H1 (cell line): ENCODE results near the gene SHROOM3. TPM values are rescaled to one million over a fixed set of nuclear protein-coding genes. Genes with fewer than 3 reads are reported as not detected.

Source experiments
- BACH1 ChIP-seq: IDR thresholded peaks from 2 replicates; pipeline ENCODE4 v1.6.1; 2012; ENCODE audit warnings: low read length, improper control_type of control experiment
- HDAC6 ChIP-seq: IDR thresholded peaks from one replicate; pipeline ENCODE4 v1.7.1; 2012; ENCODE audit warnings: low read depth, mild to moderate bottlenecking, inconsistent platforms, low read length, moderate library complexity
- RXRA ChIP-seq: IDR thresholded peaks from 2 replicates; pipeline ENCODE4 v1.6.1; 2011; ENCODE audit warnings: low read depth, mild to moderate bottlenecking, low read length, moderate library complexity; ENCODE audit not compliant: insufficient read depth
- polyA plus RNA-seq, 7 experiments: library from polyadenylated mRNA; depleted of rRNA in 3 of 7; stranded (reverse) in 5 of 7; unstranded in 2 of 7; fragments of >200 nt in 5 of 7; fragments of 200-250 nt in 2 of 7; gene quantifications; 1 replicate in 5 of 7; 2 replicates in 1 of 7; 4 replicates in 1 of 7; pipeline versions ENCODE4 v1.2.1 to v1.2.3, GENCODE V29; 2011 to 2013; ENCODE audit warnings: missing spikeins in 2 of 7, mixed read lengths in 2 of 7
- total RNA-seq: library from RNA; stranded (reverse); fragmentation: NEBNext Ultra II Directional; extraction: Animal tissue kit (Norgen Biotek cat#: 25700); gene quantifications from 2 replicates; pipeline ENCODE4 v1.2.1, GENCODE V29; 2021

The SHROOM3 gene
- total and polyA plus RNA-seq, 2 of the 8 experiments (the other 6 are each of a cell fraction or from before 2014, with no cell fraction given), result 15.8 to 34.0 TPM

DNA sequence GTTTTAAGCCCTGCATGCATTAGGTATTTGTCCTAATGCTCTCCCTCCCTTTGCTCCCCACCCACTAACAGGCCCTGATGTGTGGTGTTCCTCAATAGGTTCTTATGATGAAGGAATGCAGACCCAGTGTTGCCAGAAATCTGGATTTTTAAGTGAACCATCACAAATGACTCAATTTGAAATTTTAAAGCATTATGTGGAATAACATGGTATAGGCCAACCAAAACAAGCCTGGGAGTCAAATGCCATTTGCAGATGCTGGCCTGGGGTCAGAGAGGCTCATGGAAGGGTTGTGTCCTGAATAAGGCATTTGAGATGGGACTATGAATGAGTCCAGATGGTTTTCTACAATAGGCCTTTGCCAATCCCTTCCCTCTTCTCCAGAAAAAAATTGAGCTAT, 179.6 kb downstream of the SHROOM3 start (continued):
- no peak for TF ChIP-seq HDAC6
- no peak for TF ChIP-seq BACH1
- TF ChIP-seq RXRA, result no peak
